Measurements from ENCODE around the gene THOC6.

GRCh38 chr16:3001316-3001715 is 22.5 kb upstream of the THOC6 start:
- TF ChIP-seq, protein P1, sequence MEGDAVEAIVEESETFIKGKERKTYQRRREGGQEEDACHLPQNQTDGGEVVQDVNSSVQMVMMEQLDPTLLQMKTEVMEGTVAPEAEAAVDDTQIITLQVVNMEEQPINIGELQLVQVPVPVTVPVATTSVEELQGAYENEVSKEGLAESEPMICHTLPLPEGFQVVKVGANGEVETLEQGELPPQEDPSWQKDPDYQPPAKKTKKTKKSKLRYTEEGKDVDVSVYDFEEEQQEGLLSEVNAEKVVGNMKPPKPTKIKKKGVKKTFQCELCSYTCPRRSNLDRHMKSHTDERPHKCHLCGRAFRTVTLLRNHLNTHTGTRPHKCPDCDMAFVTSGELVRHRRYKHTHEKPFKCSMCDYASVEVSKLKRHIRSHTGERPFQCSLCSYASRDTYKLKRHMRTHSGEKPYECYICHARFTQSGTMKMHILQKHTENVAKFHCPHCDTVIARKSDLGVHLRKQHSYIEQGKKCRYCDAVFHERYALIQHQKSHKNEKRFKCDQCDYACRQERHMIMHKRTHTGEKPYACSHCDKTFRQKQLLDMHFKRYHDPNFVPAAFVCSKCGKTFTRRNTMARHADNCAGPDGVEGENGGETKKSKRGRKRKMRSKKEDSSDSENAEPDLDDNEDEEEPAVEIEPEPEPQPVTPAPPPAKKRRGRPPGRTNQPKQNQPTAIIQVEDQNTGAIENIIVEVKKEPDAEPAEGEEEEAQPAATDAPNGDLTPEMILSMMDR (conservative IDR thresholded peaks at IDR 0.05; ENCODE audit: low read length) = no peak
- TF ChIP-seq EZH2phosphoT487 (IDR thresholded peaks at IDR 0.05; ENCODE audit: borderline replicate concordance, low read depth, low read length) = no peak

Measured in OCI-LY7 (cell line).